Measurements from ENCODE around the gene FRRS1L.
"Not testable (repeated sequence)": the region's sequence is repeated elsewhere in the genome, so short reads cannot be mapped to it uniquely, and the experiment has no call there.

The FRRS1L gene

GRCh38 chr9:109134167-109134578, 32.9 kb downstream of the FRRS1L start:
- H3K36me3 ChIP-seq (ENCODE audit: insufficient read depth), result no peaks in the 10 kb centered on the region
- no peak overlapping the region for H2AFZ ChIP-seq (ENCODE audit: low read depth)
- no peaks in the 10 kb centered on the region for H4K20me1 ChIP-seq (ENCODE audit: insufficient read depth)
- H3K27me3 ChIP-seq (ENCODE audit: insufficient read depth, low read depth), result no peaks in the 10 kb centered on the region
- H3K27ac ChIP-seq, result no peak overlapping the region
- H3K4me2 ChIP-seq, result no peak overlapping the region
- H3K9ac ChIP-seq, result no peak overlapping the region
- no peaks in the 10 kb centered on the region for H3K79me2 ChIP-seq (ENCODE audit: insufficient read depth, low read depth)
- H3K4me1 ChIP-seq (ENCODE audit: low read depth, poor library complexity, severe bottlenecking), result no peaks in the 10 kb centered on the region
- TF ChIP-seq, protein P1, sequence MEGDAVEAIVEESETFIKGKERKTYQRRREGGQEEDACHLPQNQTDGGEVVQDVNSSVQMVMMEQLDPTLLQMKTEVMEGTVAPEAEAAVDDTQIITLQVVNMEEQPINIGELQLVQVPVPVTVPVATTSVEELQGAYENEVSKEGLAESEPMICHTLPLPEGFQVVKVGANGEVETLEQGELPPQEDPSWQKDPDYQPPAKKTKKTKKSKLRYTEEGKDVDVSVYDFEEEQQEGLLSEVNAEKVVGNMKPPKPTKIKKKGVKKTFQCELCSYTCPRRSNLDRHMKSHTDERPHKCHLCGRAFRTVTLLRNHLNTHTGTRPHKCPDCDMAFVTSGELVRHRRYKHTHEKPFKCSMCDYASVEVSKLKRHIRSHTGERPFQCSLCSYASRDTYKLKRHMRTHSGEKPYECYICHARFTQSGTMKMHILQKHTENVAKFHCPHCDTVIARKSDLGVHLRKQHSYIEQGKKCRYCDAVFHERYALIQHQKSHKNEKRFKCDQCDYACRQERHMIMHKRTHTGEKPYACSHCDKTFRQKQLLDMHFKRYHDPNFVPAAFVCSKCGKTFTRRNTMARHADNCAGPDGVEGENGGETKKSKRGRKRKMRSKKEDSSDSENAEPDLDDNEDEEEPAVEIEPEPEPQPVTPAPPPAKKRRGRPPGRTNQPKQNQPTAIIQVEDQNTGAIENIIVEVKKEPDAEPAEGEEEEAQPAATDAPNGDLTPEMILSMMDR (conservative IDR thresholded peaks at IDR 0.05; ENCODE audit: low read depth, low read length), result no peak
- no peak overlapping the region for H3K4me3 ChIP-seq (IDR thresholded peaks at IDR 0.05; ENCODE audit: insufficient read depth, low read depth, low read length)

GRCh38 chr9:109133533-109133932, 33.5 kb downstream of the FRRS1L start:
- no peak overlapping the region for H3K4me2 ChIP-seq
- TF ChIP-seq, protein P1 (conservative IDR thresholded peaks at IDR 0.05; ENCODE audit: low read depth, low read length), result no peak
- no peaks in the 10 kb centered on the region for H3K4me1 ChIP-seq (ENCODE audit: low read depth, poor library complexity, severe bottlenecking)
- H3K27me3 ChIP-seq (ENCODE audit: insufficient read depth, low read depth), result no peaks in the 10 kb centered on the region
- no peaks in the 10 kb centered on the region for H3K36me3 ChIP-seq (ENCODE audit: insufficient read depth)
- H3K9ac ChIP-seq, result no peak overlapping the region
- H2AFZ ChIP-seq (ENCODE audit: low read depth), result no peak overlapping the region
- no peak overlapping the region for H3K4me3 ChIP-seq (IDR thresholded peaks at IDR 0.05; ENCODE audit: insufficient read depth, low read depth, low read length)
- H3K27ac ChIP-seq, result no peak overlapping the region
- no peaks in the 10 kb centered on the region for H3K79me2 ChIP-seq (ENCODE audit: insufficient read depth, low read depth)
- H4K20me1 ChIP-seq (ENCODE audit: insufficient read depth), result no peaks in the 10 kb centered on the region

DNA sequence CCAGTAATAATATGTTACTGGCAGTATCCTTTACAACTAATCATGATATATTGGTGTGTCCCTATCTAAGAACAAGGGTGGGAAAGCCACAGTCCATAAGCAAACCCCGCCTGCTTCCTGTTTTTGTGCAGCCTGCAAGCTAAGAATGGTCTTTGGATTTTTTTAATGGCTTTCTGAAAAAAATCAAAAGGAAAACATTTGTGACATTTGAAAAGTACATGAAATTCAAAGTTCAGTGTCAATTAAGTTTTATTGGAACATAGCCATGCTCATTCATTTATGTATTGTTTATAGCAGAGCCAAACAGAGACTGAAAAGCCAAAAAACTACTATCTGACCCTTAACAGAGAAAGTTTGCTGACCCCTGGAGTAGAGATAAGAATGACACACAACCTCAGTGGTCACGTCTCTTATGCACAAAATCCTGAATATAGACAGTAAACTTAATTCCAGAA, 34.5 kb downstream of the FRRS1L start:
- TF ChIP-seq, protein P1 (conservative IDR thresholded peaks at IDR 0.05; ENCODE audit: low read depth, low read length), result no peak
- Histone ChIP-seq H3K27ac (no peak overlapping the region), H3K4me2 (no peak overlapping the region)

GRCh38 chr9:109129470-109130197, 37.4 kb downstream of the FRRS1L start:
- TF ChIP-seq, protein P1 (conservative IDR thresholded peaks at IDR 0.05; ENCODE audit: low read depth, low read length), result no peak
- Histone ChIP-seq H3K36me3 (ENCODE audit: insufficient read depth) (no peaks in the 10 kb centered on the region), H3K4me3 (IDR thresholded peaks at IDR 0.05; ENCODE audit: insufficient read depth, low read depth, low read length) (no peak overlapping the region)

More for the DNA sequence above, 34.5 kb downstream of the FRRS1L start:
- no peaks in the 10 kb centered on the region for H3K27me3 ChIP-seq (ENCODE audit: insufficient read depth, low read depth)
- H3K9ac ChIP-seq, result no peak overlapping the region
- no peaks in the 10 kb centered on the region for H3K36me3 ChIP-seq (ENCODE audit: insufficient read depth)
- H3K4me3 ChIP-seq (IDR thresholded peaks at IDR 0.05; ENCODE audit: insufficient read depth, low read depth, low read length), result no peak overlapping the region
- no peak overlapping the region for H2AFZ ChIP-seq (ENCODE audit: low read depth)
- H4K20me1 ChIP-seq (ENCODE audit: insufficient read depth), result no peaks in the 10 kb centered on the region
- no peaks in the 10 kb centered on the region for H3K4me1 ChIP-seq (ENCODE audit: low read depth, poor library complexity, severe bottlenecking)
- no peaks in the 10 kb centered on the region for H3K79me2 ChIP-seq (ENCODE audit: insufficient read depth, low read depth)

DNA sequence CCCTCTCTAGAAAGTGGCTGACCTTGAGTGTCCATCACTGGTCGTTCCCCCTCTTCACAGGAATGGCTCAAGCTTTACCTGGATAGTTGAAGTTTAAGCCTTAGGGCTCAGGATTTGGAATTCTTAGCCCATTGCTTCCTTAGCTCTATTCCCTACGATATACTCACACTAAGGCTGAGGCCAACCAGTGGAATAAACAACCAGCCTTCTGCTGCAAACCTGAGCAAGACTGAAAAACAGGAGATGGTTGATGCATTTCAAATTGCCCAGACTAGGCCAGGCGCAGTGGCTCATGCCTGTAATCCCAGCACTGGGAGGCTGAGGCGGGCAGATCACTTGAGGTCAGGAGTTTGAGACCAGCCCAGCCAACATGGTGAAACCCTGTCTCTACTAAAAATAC, 40.4 kb downstream of the FRRS1L start:
- peaks cover 25% of the 10 kb centered on the region for H3K4me1 ChIP-seq (ENCODE audit: low read depth, poor library complexity, severe bottlenecking)
- H3K4me3 ChIP-seq (IDR thresholded peaks at IDR 0.05; ENCODE audit: insufficient read depth, low read depth, low read length); H2AFZ ChIP-seq (ENCODE audit: low read depth); H3K9ac ChIP-seq; H3K36me3 ChIP-seq (ENCODE audit: insufficient read depth); H4K20me1 ChIP-seq (ENCODE audit: insufficient read depth); H3K27me3 ChIP-seq (ENCODE audit: insufficient read depth, low read depth); H3K27ac ChIP-seq; H3K4me2 ChIP-seq; H3K79me2 ChIP-seq (ENCODE audit: insufficient read depth, low read depth): not testable (repeated sequence)

More at GRCh38 chr9:109129470-109130197, 37.4 kb downstream of the FRRS1L start:
- no peaks in the 10 kb centered on the region for H3K79me2 ChIP-seq (ENCODE audit: insufficient read depth, low read depth)
- no peak overlapping the region for H2AFZ ChIP-seq (ENCODE audit: low read depth)
- no peaks in the 10 kb centered on the region for H3K4me1 ChIP-seq (ENCODE audit: low read depth, poor library complexity, severe bottlenecking)
- no peak overlapping the region for H3K4me2 ChIP-seq
- H3K27me3 ChIP-seq (ENCODE audit: insufficient read depth, low read depth), result no peaks in the 10 kb centered on the region
- no peak overlapping the region for H3K9ac ChIP-seq
- no peak overlapping the region for H3K27ac ChIP-seq
- no peaks in the 10 kb centered on the region for H4K20me1 ChIP-seq (ENCODE audit: insufficient read depth)

Data from KMS-11 (cell line).